GM18499 (cell line): Measurements from ENCODE around the gene LSP1.

Source experiments
- ATAC-seq: cut with Tn5 transposase; IDR thresholded peaks from one replicate; pipeline ENCODE4 v1.9.1; 2021; ENCODE audit warnings: moderate number of reproducible peaks; ENCODE audit not compliant: insufficient read depth, unreplicated experiment

Gene LSP1

DNA sequence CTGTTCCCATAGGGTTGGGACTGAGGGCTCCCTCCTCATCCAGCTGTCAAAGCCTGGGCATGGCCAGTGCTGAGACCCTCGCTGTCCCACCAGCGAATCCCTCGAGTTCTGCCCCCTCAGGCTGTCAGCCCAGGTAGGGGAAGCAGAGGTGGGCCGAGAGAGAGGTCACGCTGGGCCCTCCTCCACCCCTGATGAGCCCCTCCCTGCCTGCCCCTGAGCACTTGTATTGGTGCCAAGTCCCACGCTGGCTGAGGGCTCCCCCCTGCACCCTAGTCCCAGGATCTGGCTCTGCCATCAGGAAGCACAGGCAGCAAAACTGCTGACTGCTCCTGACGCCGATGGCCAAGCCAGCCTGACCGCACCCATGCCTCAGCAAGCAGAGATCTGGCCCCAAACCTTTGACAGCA is 35.5 kb downstream of the LSP1 start:
- ATAC-seq, result no peak

DNA sequence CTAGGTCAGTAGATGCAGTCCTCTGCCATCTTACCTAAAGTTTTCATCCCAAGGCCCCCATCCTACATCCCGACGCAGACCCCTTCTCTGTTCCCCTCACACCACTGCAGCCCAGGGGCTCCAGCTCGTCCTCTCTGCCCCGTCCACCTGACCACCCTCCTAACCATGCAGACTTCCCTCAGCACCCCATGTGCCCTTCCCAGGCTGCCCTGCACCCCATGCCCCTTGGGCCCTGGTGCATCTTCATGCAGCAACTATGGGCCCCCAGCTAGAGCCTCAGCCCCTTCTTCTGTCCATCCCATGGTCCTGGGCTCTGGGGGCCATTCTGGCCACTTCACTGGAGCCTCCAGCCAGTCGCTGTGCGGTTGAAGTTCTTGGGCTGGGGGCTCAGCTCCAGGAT is 35.9 kb downstream of the LSP1 start:
- no peak for ATAC-seq

DNA sequence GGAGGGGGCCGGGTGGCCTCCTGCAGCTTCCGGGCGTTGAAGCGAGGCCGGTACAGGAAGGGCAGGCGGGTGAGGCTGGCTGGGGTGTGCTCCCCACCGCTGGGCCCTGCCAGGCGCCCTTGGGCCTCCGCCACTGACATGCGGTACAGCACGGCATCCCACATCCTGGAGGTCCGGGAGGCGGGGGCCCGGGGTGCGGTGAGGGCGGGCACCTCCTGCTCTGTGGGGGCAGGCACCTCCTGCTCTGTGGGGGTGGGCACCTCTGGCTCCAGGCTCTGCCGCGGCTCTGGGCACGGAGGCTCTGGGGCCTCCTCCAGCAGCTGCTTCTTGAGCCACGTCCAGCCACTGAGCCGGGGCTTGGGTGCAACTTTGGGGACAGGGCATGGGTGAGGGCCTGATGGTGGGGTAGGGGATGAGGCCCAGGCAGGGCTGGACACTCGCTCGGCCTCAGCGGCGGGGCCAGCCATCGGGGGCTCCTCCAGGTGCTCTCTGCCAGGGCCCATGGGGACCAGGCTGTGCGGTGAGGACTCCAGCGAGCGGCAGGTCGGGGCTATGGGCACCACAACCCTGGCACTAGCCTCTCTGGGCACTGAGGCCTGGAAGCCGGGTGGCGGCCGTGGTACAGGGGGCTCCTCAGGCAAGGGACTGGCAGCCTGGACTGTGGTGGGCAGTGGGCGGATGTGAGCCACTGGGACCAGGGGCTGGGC is 36.5 kb downstream of the LSP1 start:
- no peak for ATAC-seq

DNA sequence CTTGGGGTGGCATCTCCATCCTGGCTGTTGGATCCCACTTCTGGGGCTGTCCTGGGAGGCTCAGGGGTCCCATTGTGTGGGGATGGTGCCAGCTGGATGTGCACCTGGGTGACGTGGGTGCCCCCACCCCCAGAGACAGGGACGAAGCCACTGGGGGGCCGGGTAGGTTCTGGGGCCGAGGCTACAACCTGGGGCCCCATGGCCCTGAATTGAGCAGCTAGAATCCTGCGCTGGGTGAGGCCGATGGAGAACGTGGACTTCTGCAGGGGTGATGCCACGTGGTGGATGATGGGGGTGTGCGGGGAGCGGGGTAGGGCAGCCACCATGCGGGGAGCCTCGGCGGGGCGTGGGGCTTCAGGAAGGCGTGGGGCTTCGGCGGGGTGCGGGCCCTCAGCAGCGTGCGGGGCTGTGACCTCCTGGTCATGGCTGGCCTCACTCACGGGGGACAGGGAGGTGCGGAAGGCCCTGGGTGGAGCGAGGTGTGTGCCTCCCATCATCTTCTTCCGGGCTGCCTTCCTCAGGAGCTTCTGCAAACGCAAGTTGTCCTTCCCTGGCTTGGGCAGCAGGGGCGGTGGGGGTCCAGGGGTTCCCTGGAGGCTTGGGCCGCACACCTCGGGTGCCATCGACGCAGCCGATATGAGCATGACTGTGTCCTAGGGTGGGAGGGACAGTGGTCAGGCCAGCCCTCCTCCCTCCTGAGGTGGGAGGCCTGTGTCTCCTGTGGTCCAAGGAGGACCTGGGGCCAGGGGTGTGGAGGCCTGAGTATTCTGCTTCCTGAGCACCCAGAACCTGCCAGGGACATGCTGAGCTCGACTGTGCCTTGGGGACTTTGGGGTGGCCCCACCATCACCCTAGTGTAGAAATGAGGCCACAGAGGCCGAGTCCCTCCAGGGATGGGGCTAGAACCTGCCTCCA is 37.3 kb downstream of the LSP1 start:
- ATAC-seq, result no peak

DNA sequence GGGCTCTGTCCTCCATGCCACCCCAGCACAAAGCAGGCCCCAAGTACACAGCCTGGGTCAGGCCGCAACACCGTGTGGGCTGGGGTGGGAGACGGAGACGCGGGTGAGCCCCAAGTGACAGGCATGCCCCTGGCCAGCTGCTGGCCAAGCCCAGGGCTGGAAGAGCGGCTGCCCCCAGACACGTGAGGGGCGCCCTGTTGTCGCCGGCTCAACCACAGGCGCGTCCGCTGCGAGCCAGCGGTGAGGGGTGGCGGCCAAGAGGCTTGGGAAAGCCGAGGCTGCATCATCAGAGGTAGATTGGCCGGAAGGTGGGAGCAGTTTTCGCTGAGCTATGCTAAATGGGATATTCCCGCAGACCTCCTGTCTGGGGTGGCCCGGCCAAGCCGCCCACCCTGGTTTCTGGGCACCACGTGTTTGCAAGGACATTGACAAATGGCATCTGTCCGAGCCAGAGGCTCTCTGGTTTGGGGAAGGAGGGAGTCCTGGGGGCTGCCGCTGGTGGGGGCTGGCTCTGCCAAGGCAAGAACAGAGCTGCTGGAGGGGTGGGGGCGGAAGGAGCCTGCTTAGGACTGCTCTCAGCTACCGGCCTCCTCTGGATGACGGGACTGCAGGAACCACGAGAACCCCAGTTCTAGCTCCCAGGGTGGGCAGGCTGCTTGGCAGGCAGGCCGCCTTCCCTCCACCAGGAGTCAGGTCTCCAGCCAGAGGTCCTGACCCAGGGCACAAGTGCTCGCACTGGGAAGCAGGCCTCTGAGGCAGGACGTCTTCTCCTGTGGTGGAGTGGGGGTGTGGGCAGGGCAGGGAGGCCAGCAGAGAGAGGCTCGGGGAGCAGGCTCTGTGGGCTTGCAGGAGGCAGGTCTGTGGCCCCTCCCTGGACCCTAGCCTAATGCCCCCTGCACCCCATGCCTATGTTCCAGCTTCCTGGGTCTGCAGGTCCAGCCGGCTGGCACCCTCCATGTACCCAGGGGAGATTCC is 38.3 kb downstream of the LSP1 start:
- ATAC-seq, result no peak

DNA sequence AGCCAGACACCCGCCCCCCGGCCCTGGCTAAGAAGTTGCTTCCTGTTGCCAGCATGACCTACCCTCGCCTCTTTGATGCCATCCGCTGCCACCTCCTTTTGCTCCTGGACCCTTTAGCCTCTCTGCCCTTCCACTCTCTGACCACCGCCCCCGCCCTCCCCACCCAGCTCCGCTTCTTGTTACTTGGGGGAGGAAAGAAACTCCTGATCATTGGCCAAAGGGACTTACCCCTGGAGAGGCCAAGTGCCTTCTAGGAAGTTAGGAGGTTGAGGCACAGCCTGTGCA is 38.9 kb downstream of the LSP1 start, which contains the start of gene PRR33:
TSS of gene PRR33 (minus strand) at position 65 of the 285 bp plus-strand sequence. CDS start 1,311 bp downstream, outside the sequence.
- no peak for ATAC-seq

DNA sequence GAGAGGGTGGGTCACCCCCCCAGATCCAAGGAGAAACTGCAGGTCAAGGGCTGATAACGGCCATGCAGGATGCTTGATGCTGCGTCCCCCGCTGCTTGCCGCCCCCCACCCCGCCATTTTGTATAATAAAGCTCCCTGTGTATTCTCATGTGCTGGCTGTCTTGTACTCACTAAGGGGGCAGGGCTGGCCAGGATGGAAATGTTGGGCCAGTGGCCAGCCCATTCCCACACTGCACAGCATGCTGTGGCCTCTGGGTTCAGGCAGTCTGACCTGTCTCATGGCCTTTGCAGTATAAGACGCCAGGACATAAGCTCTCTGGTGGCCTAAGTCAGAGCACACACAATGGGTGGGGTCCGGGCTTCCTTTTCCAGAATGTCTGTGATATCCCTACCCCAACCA is 39.2 kb downstream of the LSP1 start:
- no peak for ATAC-seq

DNA sequence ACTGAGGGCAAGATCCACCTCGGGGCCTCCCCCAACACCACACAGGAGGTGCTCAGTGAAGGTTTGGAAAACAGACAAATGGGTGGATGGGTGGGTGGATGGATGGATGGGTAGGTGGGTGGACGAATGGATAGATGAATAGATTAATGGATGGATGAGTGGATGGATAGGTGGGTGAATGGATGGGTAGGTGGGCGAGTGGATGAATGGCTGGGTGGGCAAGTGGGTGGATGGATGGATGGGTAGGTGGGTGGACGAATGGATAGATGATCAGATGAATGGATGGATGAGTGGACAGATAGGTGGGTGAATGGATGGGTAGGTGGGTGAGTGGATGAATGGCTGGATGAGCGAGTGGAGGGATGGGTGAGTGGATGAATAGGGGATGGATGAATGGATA is 39.7 kb downstream of the LSP1 start:
- no peak for ATAC-seq

DNA sequence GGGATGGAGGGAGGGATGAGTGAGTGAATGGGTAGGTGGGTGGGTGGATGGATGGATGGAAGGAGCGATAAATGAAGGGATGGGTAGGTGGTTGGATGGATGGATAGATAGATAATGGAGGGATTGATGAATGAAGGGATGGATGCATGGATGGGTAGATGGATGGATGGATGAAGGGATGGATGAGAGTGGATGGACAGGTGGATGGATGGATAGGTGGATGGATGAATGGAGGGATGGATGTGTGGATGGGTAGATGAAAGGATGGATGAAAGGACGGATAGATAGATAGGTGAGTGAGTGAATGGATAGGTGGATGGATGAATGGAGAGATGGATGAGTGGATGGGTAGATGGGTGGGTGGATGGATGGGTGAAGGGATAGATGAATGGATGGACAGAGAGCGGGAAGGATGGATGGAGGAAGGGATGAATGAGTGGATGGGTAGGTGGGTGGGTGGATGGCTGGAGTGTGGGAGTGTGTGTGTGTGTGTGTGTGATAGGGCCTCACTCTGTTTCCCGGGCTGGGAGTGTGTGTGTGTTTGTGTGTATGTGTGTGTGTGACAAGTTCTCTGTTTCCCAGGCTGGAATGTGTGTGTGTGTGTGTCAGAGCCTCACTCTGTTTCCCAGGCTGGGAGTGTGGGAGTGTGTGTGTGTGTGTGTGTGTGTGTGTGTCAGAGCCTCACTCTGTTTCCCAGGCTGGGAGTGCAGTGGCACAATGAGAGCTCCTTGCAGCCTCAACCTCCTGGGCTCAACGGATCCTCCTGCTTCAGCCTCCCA is 40.9 kb downstream of the LSP1 start:
- no peak for ATAC-seq

DNA sequence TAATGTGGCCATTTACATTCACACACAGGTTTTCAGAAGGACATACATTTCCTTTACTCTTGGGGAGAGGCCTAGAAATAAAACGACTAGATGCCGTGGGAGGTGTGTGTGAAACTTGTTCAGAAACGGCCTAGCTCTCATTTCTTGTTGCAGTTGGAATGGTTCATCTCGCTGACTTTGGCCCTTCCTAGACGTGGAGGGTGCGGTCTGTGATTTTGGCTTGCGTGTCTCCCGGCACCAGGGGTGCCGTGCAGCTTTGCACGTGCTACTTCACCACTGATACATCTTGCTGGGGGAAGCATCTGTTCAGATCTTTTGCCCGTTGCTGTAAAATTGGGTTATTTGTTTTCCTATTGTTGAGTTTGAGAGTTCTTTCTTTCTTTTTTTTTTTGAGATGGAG is 41.9 kb downstream of the LSP1 start:
- no peak for ATAC-seq

DNA sequence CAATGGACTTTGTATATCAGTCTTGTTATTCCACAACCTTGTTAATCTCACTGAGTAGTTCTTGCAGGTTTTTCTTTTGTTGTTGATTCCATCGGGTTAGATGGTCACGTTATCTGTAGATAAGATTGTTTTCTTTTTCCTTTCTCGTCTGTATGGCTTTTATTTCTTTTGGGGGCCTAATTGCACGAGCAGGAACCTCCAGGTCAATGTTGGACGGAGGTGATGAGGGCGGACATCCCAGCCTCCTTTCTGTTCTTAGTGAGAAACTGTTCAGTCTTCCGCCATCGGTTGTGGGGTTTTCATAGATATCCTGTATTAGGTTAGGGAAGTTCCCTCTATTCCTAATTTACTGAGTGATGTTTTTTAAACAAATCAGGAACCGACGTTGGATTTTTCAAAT is 43.6 kb downstream of the LSP1 start:
- ATAC-seq, result no peak

DNA sequence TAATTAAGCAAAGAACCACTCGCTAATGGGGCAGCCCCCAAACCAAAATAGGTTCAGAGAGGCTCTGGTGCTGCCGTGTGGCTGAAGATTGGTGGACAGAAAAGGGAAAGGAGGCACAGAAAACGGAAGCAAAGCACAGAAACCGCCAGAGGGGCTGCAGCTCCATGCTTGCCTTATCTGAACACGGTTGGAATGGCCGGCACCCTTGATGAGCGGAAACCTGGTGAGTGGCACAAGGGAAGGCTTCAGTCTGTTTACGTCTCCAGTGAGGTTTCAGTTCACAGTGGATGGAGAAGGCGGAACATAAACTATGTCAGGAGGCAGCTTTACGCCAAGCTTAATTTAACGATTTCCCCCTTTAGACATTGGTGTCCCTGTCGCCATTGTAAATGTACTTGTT is 44.0 kb downstream of the LSP1 start:
- ATAC-seq, result no peak

DNA sequence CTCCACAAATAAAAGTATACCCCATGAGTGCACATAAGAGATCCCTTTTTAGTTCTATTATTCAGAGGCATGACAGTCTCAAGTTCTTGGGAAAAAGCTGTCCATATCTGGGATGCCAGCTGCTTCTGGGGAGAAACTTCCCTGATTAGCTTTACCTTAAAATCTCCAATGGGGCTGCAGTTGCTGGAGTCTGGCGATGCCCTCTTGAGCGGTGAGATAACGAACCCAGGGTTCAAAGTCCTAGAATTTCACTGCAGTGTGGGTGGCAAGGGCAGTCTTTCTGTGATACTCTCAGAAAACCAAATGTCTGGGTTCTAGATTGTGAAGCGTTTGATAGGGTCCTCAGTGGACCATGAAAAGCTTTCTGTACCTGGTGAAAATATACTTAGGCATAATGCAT is 46.2 kb downstream of the LSP1 start:
- ATAC-seq, result no peak

DNA sequence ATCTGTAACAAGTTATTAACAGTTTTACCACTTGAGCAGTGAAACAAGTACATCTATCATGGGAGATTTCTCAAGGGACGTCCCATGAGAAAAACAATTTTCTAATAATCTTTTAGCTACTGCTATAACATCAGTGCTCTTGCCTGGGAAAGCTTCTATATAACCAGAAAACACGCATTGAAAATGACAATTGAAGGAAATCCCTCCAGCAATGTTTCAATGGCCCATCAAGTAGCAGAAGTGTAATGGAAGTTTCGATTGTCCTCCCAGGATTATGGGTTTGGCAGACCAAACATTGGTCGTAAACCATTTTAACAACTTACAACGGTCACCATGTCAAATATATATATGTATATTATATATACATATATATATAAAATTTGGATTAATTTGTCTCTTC is 46.8 kb downstream of the LSP1 start:
- no peak for ATAC-seq

DNA sequence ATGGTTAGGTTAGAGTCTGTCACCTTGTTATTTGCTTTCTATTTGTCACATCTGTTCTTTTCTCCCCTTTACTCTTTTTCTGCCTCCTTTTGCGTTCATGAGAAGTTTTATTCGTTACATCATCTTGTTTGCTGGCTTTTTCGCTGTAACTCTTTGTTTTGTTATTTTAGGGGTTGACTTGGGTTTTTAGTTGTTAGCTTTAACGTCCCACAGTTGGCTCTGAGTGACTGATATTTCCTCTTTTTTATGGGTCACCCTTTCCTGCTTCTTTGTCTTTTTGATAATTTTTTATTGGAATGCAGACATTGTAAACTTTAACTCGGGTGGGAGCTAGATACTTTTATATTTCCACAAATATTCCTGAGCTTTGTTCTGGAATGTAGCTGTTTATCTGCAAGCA is 53.3 kb downstream of the LSP1 start:
- no peak for ATAC-seq

DNA sequence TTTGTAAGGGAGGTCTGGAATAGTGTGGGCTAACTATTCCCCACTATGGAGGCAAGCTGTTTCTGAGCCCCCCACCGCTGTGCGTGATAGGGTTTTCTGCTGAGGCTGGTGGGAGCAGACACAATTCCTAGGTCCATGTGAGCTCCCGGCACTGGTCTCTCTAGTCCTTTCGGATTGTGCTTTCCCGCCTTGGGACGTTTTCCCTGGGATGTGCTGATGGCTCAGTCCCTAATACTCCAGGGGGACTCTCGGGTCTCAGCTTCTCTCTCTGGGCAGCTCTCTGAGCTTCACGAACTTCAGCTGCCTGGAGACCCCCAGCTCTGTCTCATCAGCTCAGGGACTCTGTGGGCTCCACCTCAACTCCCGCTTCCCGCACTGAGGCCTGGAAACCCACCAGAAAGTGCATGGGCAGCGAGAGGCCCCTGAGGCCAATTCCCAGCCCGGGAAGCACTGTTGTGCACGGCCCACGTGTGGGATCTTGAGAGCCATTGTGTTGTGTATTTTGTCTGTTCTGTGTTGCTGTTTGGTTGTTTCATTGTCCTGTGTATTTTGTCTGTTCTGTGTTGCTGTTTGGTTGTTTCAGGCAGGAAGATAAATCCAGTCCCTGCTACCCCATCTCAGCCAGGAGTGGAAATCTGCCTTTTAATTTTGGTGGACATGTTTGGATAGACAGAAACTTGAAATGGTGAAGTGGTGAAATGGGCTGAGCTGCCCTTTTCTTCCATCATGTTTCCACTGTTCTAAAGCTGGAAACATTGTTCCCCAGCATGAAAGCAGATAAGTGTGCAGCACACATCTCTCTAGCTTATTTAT is 53.9 kb downstream of the LSP1 start:
- no peak for ATAC-seq

DNA sequence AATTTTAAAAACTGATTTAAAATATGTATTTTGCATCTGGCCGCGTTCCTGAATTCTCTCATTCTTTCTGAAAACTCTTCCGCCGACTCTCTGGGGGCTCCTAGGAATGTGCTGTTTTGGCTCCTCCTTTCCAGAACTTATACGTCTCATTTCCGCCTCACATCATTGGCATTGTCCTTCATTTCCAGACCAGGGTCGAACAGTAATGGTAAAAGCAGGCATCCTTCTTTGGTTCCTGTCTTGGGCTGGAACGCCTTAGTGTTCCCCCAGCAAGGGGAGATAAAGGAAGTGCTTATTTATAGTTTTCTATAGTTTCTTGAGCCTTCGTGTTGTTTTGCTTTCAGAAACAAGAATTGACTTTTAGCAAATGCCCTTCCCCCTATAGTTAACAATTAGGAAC is 55.7 kb downstream of the LSP1 start:
- no peak for ATAC-seq

DNA sequence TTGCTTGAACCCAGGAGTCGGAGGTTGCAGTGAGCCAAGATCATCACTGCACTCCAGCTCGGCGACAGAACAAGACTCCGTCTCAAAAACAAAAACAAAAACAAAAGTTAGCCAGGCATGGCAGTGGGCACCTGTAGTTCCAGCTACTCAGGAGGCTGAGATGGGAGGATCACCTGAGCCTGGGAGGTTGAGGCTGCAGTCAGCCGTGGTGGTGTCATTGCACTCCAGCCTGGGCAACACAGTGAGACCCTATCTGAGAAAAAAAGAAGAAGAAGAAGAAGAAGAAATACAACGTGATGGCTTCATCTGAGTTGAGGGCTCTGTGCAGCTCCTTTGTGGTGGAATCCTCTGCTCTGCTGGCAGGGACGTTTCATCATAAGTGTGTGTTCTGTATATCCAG is 56.6 kb downstream of the LSP1 start:
- no peak for ATAC-seq

DNA sequence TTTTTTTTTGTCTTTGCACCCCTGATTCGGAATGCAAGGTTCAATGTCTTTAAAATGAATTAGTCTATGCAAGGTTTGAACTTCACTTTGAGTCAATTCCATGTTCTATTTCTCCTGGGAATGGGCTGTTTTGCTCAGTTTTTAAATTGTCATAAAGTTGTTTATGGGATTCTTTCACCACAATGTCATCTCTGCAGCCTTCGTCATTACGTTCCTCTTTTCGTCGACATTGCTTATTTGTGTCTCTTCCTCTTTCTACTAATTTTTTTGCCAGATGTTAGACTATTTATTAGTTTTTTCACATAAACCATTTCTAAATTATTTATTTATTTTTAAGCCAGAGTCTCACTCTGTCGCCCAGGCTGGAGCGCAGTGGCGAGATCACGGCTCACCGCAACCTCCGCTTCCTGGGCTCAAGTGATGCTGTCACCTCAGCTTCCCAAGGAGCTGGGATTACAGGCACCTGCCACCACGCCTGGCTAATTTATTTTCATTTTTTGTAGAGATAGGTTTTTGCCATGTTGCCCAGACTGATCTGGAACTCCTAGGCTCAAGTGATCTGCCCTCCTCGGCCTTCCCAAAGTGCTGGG is 59.5 kb downstream of the LSP1 start:
- ATAC-seq, result no peak
